Activated CD4-positive, alpha-beta T cell treated with anti-CD3 and anti-CD28 coated beads for 36 hours (primary cell): ENCODE results near the gene SDC4. TPM values are rescaled to one million over a fixed set of nuclear protein-coding genes. Genes with fewer than 3 reads are reported as not detected.

Source experiments
- ATAC-seq: fragments of 200-7000 bp; cut with Tn5 transposase; one replicate; pipeline ENCODE4 v1.10.0; 2021; ENCODE audit warnings: mild to moderate bottlenecking, moderate library complexity
- CTCF ChIA-PET: fragments of 350-600 bp; sonication (Branson Sonifier 250); formaldehyde crosslinking; loops from one replicate; lab custom pipeline; 2021; ENCODE audit warnings: antibody characterized with exemption; lab: Charles Lee
- POLR2A ChIA-PET: fragments of 350-600 bp; sonication (Branson Sonifier 250); formaldehyde crosslinking; loops from one replicate; lab custom pipeline; 2021; ENCODE audit warnings: antibody characterized with exemption, inconsistent platforms; lab: Charles Lee
- DNase-seq: peaks from one replicate; pipeline ENCODE4 v3.0.0-alpha.2; 2020
- H3K27ac Mint-ChIP-seq: one replicate; pipeline ENCODE4 v1.8.0; 2021; ENCODE audit warnings: mixed read lengths
- H3K27me3 Mint-ChIP-seq: one replicate; pipeline ENCODE4 v1.8.0; 2021; ENCODE audit warnings: mixed read lengths
- H3K36me3 Mint-ChIP-seq: one replicate; pipeline ENCODE4 v1.8.0; 2021; ENCODE audit warnings: low read depth, mixed read lengths
- H3K4me1 Mint-ChIP-seq: one replicate; pipeline ENCODE4 v1.8.0; 2021; ENCODE audit warnings: mixed read lengths
- H3K4me3 Mint-ChIP-seq: one replicate; pipeline ENCODE4 v1.8.0; 2021; ENCODE audit warnings: mild to moderate bottlenecking, moderate library complexity, mixed read lengths
- H3K9me3 Mint-ChIP-seq: one replicate; pipeline ENCODE4 v1.8.0; 2021; ENCODE audit warnings: low read depth, mixed read lengths
- intact Hi-C, 2 experiments: fragments of 100-400 bp; cut with DNase I in 1 of 2; cut with micrococcal nuclease in 1 of 2; formaldehyde crosslinking; loops; one replicate each; pipeline versions ENCODE4 v1.14.2 to v1.15.1; 2022 to 2024; cut with DNase I, micrococcal nuclease
- total RNA-seq, 2 experiments: library from RNA; stranded (reverse); gene quantifications; one replicate each; pipeline ENCODE4 v1.2.3, GENCODE V29; 2021

Gene SDC4
- total RNA-seq, 2 experiments from 2014 or later = 24.0 to 31.0 TPM

GRCh38 chr20:45283551-45284057, 64.6 kb downstream of the SDC4 start:
- ATAC-seq = no peak
- ChIA-PET CTCF (interaction anchor here (0.7 to 1.1 kb wide), 4 partner anchors 10 to 189 kb away, joined by 3 to 11 read pairs (median 3); no protein-coding TSS in a partner anchor), POLR2A (interaction anchor here (0.6 kb wide), 1 partner anchor 118 kb away, joined by 6 read pairs; no protein-coding TSS in a partner anchor)
- H3K27ac Mint-ChIP-seq = no peak overlapping the region
- DNase-seq = no peak
- intact Hi-C loops = no loop called here
- H3K9me3 Mint-ChIP-seq = no peaks in the 10 kb centered on the region
- no peaks in the 10 kb centered on the region for H3K4me1 Mint-ChIP-seq
- no peak overlapping the region for H3K4me3 Mint-ChIP-seq
- H3K36me3 Mint-ChIP-seq = no peaks in the 10 kb centered on the region
- H3K27me3 Mint-ChIP-seq = peaks cover 25% of the 10 kb centered on the region

- Mint-ChIP-seq H3K9me3 (no peaks in the 10 kb centered on the region), H3K4me3 (no peak overlapping the region), H3K27ac (no peak overlapping the region), H3K4me1 (no peaks in the 10 kb centered on the region), H3K36me3 (no peaks in the 10 kb centered on the region), H3K27me3 (peaks cover 25% of the 10 kb centered on the region)
- DNase-seq (no peak), ATAC-seq (no peak)
- intact Hi-C loops = no loop called here
- CTCF ChIA-PET = interaction anchor here (0.7 to 1.9 kb wide), 2 partner anchors 11 to 188 kb away, joined by 3 to 4 read pairs; no protein-coding TSS in a partner anchor
- POLR2A ChIA-PET = interaction anchor here (0.6 kb wide), 1 partner anchor 117 kb away, joined by 6 read pairs; no protein-coding TSS in a partner anchor
Observed at GRCh38 chr20:45282700-45283550, 65.3 kb downstream of the SDC4 start.

DNA sequence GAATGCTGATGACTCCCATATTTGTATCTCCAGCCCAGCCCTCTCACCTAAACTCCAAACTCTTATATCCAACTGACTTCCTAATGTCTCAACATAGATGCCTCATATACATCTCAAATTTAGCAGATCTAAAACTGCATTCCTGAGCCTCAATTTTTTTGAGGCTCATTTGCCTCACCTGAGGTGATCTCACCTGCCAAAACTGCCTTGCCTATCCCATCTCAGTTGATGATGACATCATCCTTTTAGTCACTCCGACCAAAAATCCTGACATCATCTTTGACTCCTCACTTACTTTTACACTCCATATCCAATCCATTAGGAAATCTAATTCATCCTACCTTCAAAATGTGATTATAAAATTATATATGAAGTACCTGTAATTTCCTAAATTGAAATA, 68.2 kb downstream of the SDC4 start:
- Mint-ChIP-seq H3K27me3 (peaks cover 34% of the 10 kb centered on the region), H3K4me1 (no peaks in the 10 kb centered on the region), H3K36me3 (no peaks in the 10 kb centered on the region), H3K4me3 (no peak overlapping the region), H3K9me3 (no peaks in the 10 kb centered on the region), H3K27ac (no peak overlapping the region)
- ATAC-seq (no peak), DNase-seq (no peak)
- POLR2A ChIA-PET = no interaction called here
- intact Hi-C loops = no loop called here
- CTCF ChIA-PET = interaction anchor here (1.0 to 2.0 kb wide), 4 partner anchors 10 to 40 kb away, joined by 3 to 9 read pairs (median 6); no protein-coding TSS in a partner anchor

GRCh38 chr20:45275338-45275737, 72.9 kb downstream of the SDC4 start:
- H3K36me3 Mint-ChIP-seq = no peaks in the 10 kb centered on the region
- ATAC-seq (no peak), DNase-seq (no peak)
- H3K4me1 Mint-ChIP-seq = no peaks in the 10 kb centered on the region
- H3K9me3 Mint-ChIP-seq = no peaks in the 10 kb centered on the region
- no peak overlapping the region for H3K27ac Mint-ChIP-seq
- intact Hi-C loops = no loop called here
- no peak overlapping the region for H3K4me3 Mint-ChIP-seq
- ChIA-PET CTCF (no interaction called here), POLR2A (no interaction called here)
- H3K27me3 Mint-ChIP-seq = peaks cover 32% of the 10 kb centered on the region

Other genes with a start within 250 kb of the SDC4 start
- under 1 TPM; 0.66 to 0.79 TPM for gene KCNS1, start 247.3 kb downstream of the SDC4 start, total RNA-seq
- under 1 TPM; 0.23 TPM for gene WFDC5, start 233.2 kb downstream of the SDC4 start, total RNA-seq
- gene WFDC12, start 224.0 kb downstream of the SDC4 start, total RNA-seq = not detected
- not detected for gene PI3, start 173.5 kb downstream of the SDC4 start, total RNA-seq
- not detected for gene SEMG1, start 141.4 kb downstream of the SDC4 start, total RNA-seq
- not detected for gene SEMG2, start 127.1 kb downstream of the SDC4 start, total RNA-seq
- not detected for gene SLPI, start 93.9 kb downstream of the SDC4 start, total RNA-seq
- gene RBPJL, start 41.6 kb downstream of the SDC4 start, total RNA-seq = not detected
- gene MATN4, start 40.1 kb downstream of the SDC4 start, total RNA-seq = under 1 TPM; 0.35 to 0.48 TPM
- 10 to 100 TPM; 16.1 to 26.1 TPM for gene SYS1, start 14.7 kb upstream of the SDC4 start, total RNA-seq
- gene TP53TG5, start 29.9 kb upstream of the SDC4 start, total RNA-seq = under 1 TPM; 0.40 to 0.80 TPM
- gene DBNDD2, start 59.9 kb upstream of the SDC4 start, total RNA-seq = 10 to 100 TPM; 22.4 to 30.0 TPM
- 10 to 100 TPM; 44.0 to 65.7 TPM for gene PIGT, start 67.7 kb upstream of the SDC4 start, total RNA-seq
- gene WFDC2, start 121.3 kb upstream of the SDC4 start, total RNA-seq = under 1 TPM; 0.56 to 0.66 TPM
- gene SPINT3, start 167.2 kb upstream of the SDC4 start, total RNA-seq = not detected
- not detected for gene WFDC6, start 191.1 kb upstream of the SDC4 start, total RNA-seq
- gene EPPIN, start 199.0 kb upstream of the SDC4 start, total RNA-seq = not detected
- gene WFDC8, start 230.9 kb upstream of the SDC4 start, total RNA-seq = not detected